HG02759 (cell line): ENCODE data around the gene MSH5.
"Not testable (repeated sequence)": the region's sequence is repeated elsewhere in the genome, so short reads cannot be mapped to it uniquely, and the experiment has no call there.

ENCODE experiments used
- ATAC-seq: cut with Tn5 transposase; IDR thresholded peaks from one replicate; pipeline ENCODE4 v1.9.1; 2021; ENCODE audit warnings: mild to moderate bottlenecking, moderate library complexity; ENCODE audit not compliant: unreplicated experiment

MSH5 gene

GRCh38 chr6:31796993-31797385 is 57.2 kb downstream of the MSH5 start:
- ATAC-seq = no peak

- ATAC-seq = no peak
Observed at GRCh38 chr6:31797588-31797987, 57.8 kb downstream of the MSH5 start.

- ATAC-seq = no peak
Observed at GRCh38 chr6:31799781-31800180, 60.0 kb downstream of the MSH5 start.

- ATAC-seq = not testable (repeated sequence)
Observed at GRCh38 chr6:31801031-31801927, 61.5 kb downstream of the MSH5 start.

GRCh38 chr6:31805939-31806469 is 66.2 kb downstream of the MSH5 start:
- no peak for ATAC-seq

- peak; percentile 94 for ATAC-seq
Observed at GRCh38 chr6:31806470-31807272, 66.9 kb downstream of the MSH5 start, which contains the start of gene LSM2. Gene LSM2 (minus strand): TSS chr6:31806966. CDS start chr6:31806757, 209 bp downstream.

- ATAC-seq = not testable (repeated sequence)
Observed at GRCh38 chr6:31808599-31808998, 68.8 kb downstream of the MSH5 start.

- no peak for ATAC-seq
Observed at GRCh38 chr6:31811645-31812044, 71.8 kb downstream of the MSH5 start.
